GM12892 (cell line): Measurements from ENCODE around the gene PSIP1.

Experiments
- DNase-seq: peaks from one replicate; pipeline ENCODE4 v3.0.0; 2011; ENCODE audit not compliant: insufficient read length
- FAIRE-seq: peaks from 2 replicates; lab custom pipeline; 2011; peaks lifted over from hg19 to GRCh38; lab: Jason Lieb, UNC
- POLR2A ChIP-seq: IDR thresholded peaks from 2 replicates; pipeline ENCODE4 v1.6.1; 2011; ENCODE audit warnings: low read depth, low read length, control low read depth
- POLR2AphosphoS5 ChIP-seq: IDR thresholded peaks from 2 replicates; pipeline ENCODE4 v1.6.1; 2011; ENCODE audit warnings: low read depth, low read length, control low read depth
- TAF1 ChIP-seq: IDR thresholded peaks from 2 replicates; pipeline ENCODE4 v1.6.1; 2011; ENCODE audit warnings: low read depth, mild to moderate bottlenecking, control low read depth, low read length, borderline replicate concordance

PSIP1 gene

DNA sequence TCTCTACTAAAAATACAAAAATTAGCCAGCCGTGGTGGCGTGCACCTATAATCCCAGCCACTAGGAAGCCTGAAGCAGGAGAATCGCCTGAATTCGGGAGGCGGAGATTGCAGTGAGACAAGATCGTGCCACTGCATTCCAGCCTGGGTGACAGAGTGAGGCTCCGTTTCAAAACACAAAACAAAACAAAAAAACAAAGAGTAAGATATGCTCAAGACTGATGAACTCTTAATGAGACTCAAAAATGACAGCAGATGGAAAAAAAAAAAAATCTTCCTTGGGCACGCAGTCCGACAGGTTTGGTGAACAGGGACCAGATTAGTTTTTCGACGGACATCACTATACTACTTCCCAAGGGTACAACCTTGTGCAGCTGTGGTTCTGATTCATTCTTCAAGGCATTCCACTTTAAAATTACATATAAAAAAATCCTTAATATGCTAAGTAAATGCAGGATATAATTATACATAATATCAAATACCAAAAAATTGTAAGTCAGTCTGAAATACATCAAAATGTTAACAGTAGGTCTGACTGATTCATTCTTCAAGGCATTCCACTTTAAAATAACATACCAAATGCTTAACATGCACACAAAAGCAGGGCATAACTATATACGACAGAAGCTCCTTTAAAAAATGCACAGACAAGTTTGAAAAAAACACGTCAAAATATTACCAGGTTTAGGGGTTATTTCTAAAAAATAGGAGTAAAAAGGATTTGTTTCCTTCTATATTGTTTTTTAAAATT, 12.3 kb downstream of the PSIP1 start:
- TF ChIP-seq POLR2A (0 out of 2 replicates have a peak, but pooled peaks have one; percentile 16), POLR2AphosphoS5 (no peak)
- FAIRE-seq (no peak), DNase-seq (no peak)

DNA sequence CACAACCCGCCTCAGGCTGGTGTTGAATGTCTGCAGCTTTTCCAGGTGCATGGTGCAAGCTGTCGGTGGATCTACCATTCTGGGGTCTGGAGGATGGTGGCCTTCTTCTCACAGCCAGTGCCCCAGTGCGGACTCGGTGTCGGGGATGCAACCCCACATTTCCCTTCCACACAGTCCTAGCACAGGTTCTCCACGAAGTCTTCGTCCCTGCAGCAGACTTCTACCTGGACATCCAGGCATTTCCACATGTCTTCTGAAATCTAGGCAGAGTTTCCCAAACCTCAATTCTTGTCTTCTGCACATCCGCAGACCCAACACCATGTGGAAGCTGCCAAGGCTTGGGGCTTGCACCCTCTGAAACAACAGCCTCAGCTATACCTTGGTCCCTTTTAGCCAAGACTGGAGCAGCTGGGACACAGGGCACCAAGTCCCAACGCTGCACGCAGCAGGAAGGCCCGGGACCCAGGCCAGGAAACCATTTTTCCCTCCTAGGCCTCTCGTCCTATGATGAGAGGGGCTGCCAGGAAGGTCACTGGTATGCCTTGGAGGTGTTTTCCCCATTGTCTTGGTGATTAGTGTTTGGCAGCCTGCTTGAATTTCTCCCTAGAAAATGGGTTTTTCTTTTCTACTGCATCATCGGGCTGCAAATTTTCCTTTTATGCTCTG, 18.2 kb downstream of the PSIP1 start:
- DNase-seq (no peak), FAIRE-seq (no peak)
- TF ChIP-seq POLR2A (peak; percentile 44; the same call in 1 of the 2 replicates), POLR2AphosphoS5 (peak; percentile 81; the same call in 1 of the 2 replicates), TAF1 (no peak)

DNA sequence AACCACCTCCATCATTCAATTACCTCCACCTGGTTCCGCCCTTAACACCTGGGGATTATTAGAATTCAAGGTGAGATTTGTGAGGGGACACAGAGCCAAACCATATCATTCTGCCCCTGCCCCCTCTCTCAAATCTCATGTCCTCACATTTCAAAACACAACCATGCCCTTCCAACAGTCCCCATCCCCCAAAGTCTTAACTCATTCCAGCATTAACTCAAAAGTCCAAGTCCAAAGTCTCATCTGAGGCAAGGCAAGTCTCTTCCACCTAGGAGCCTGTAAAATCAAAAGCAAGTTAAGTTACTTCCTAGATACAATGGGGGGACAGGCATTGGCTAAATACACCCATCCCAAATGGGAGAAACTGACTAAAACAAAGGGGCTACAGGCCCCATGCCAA, 18.8 kb downstream of the PSIP1 start:
- FAIRE-seq (no peak), DNase-seq (no peak)
- TF ChIP-seq POLR2A, result no peak
- no peak for TF ChIP-seq POLR2AphosphoS5
- no peak for TF ChIP-seq TAF1

- DNase-seq (no peak), FAIRE-seq (no peak)
- TF ChIP-seq TAF1 (no peak), POLR2A (no peak), POLR2AphosphoS5 (no peak)
Measured at GRCh38 chr9:15485836-15486666, 24.7 kb downstream of the PSIP1 start.

GRCh38 chr9:15484802-15485201, 26.0 kb downstream of the PSIP1 start:
- no peak for TF ChIP-seq TAF1
- DNase-seq (no peak), FAIRE-seq (no peak)

DNA sequence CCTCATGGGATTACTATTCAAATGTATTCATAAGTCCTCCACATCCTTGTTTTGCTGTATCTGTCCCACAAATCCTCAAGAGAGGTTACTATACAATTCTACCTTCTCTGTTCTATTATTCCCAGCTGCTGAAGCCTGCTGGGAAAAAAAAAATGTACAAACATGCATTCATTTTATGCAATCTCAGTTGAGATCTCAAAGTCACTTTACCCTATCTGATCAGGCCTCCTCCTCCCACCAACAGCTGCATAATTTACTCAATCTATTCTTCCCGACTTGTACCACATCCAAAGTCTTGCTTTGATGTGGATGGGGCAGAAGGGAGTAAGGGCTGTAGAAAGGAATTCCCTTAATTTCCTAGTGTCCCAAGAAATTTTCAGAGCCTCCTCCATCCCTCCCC, 28.6 kb downstream of the PSIP1 start:
- TF ChIP-seq POLR2A, result no peak
- TF ChIP-seq POLR2AphosphoS5, result no peak
- TF ChIP-seq TAF1, result no peak
- FAIRE-seq (no peak), DNase-seq (no peak)

DNA sequence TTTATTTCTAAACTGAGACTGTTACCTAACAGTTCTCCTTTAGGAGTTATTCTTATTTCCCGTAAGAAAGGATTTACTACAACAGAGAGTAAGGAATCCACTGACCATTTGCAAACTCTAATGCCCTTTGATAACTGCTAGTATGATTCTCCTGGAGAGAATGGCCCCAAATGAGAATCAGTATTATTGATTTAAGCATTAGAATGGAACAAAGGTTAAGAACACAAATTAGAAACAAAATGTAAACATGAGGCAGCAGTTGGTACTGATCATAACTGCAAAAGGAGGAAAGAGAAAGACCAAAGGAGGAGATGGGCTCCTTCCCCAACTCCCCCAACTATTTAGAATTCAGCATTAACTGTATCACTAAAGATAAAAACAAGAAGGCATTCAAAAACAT, 30.7 kb downstream of the PSIP1 start:
- TF ChIP-seq TAF1 (no peak), POLR2A (no peak), POLR2AphosphoS5 (no peak)
- FAIRE-seq (no peak), DNase-seq (no peak)

GRCh38 chr9:15475923-15476536, 34.7 kb downstream of the PSIP1 start:
- TF ChIP-seq POLR2A, result no peak
- no peak for TF ChIP-seq TAF1
- TF ChIP-seq POLR2AphosphoS5, result no peak
- DNase-seq (no peak), FAIRE-seq (no peak)

DNA sequence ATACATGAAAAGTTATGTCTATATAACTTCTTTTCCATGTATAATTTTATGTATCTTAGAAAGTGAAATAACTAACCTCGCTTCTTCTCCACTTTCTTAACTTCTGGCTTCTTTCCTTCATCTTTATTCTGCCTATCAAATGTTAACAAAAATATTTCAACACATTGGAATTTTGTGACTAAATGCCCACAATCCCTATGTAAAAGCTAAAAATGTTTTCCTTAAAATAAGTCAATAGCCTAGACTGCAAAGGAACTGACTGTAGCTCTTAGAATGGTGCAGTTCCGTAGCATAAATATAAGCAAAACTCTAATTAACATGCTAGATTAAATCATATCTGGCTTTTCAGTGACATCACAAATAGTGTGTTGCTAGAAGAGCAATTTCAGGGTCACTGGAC, 40.9 kb downstream of the PSIP1 start:
- no peak for DNase-seq
- FAIRE-seq, result no peak
- TF ChIP-seq POLR2AphosphoS5, result no peak
- no peak for TF ChIP-seq POLR2A
- no peak for TF ChIP-seq TAF1

GRCh38 chr9:15469406-15469805, 41.4 kb downstream of the PSIP1 start:
- no peak for FAIRE-seq
- TF ChIP-seq POLR2A (no peak), POLR2AphosphoS5 (no peak), TAF1 (no peak)
- DNase-seq, result no peak

- TF ChIP-seq POLR2A, result no peak
- TF ChIP-seq POLR2AphosphoS5, result peak; percentile 17; the same call in 1 of the 2 replicates
- FAIRE-seq, result no peak
- no peak for DNase-seq
Measured at GRCh38 chr9:15468145-15468544, 42.6 kb downstream of the PSIP1 start.

- TF ChIP-seq TAF1 (no peak), POLR2A (no peak)
- no peak for FAIRE-seq
- no peak for DNase-seq
Measured at GRCh38 chr9:15461601-15462000, 49.2 kb downstream of the PSIP1 start.
